Measurements from ENCODE around the gene ZNF460. TPM values are rescaled to one million over a fixed set of nuclear protein-coding genes. Genes with fewer than 3 reads are reported as not detected.
A peak's percentile ranks its signal among the peaks of the same experiment; 100 is the strongest.
"Not testable (repeated sequence)": the region's sequence is repeated elsewhere in the genome, so short reads cannot be mapped to it uniquely, and the experiment has no call there.

ZNF460 gene
- total RNA-seq, 4 donors from 2014 or later, result 20.2 to 63.3 (median 42.3) TPM

GRCh38 chr19:57271280-57271679 lies 9.0 kb upstream of the ZNF460 start:
- ATAC-seq, result no peak
- no peak for TF ChIP-seq POLR2A (IDR thresholded peaks at IDR 0.05)
- TF ChIP-seq CTCF (IDR thresholded peaks at IDR 0.05 in 4 of 5, conservative IDR thresholded peaks at IDR 0.05 in 1 of 5), result no peak
- Histone ChIP-seq H3K27me3 (no peaks in the 10 kb centered on the region), H3K4me3 (no peak overlapping the region), H3K4me1 (no peaks in the 10 kb centered on the region), H3K36me3 (peaks cover 0 to 17% of the 10 kb centered on the region in 2 donors), H3K9me3 (no peaks in the 10 kb centered on the region), H3K27ac (no peak overlapping the region)
- intact Hi-C loops (cut with DNase I; ENCODE audit: low total_unique reads) (no loop called here), in situ Hi-C loops (cut with MboI; ENCODE audit: low sequenced_read_pairs in 4 of 4) (no loop called here)
- DNase-seq, result no peak

GRCh38 chr19:57273014-57273413 lies 7.3 kb upstream of the ZNF460 start:
- Histone ChIP-seq H3K9me3 (no peaks in the 10 kb centered on the region), H3K27me3 (no peaks in the 10 kb centered on the region), H3K27ac (no peak overlapping the region), H3K4me1 (no peaks in the 10 kb centered on the region), H3K36me3 (peaks cover 0 to 5% of the 10 kb centered on the region in 2 donors), H3K4me3 (no peak overlapping the region)
- no peak for DNase-seq
- intact Hi-C loops (cut with DNase I; ENCODE audit: low total_unique reads) (no loop called here), in situ Hi-C loops (cut with MboI; ENCODE audit: low sequenced_read_pairs in 4 of 4) (no loop called here)
- no peak for ATAC-seq
- TF ChIP-seq POLR2A (IDR thresholded peaks at IDR 0.05), result no peak
- no peak for TF ChIP-seq CTCF (IDR thresholded peaks at IDR 0.05 in 4 of 5, conservative IDR thresholded peaks at IDR 0.05 in 1 of 5)

- peaks cover 5 to 10% of the 10 kb centered on the region in 2 donors for H3K4me1 ChIP-seq
Measured at GRCh38 chr19:57276430-57276829, 3.9 kb upstream of the ZNF460 start.

GRCh38 chr19:57278481-57278880 lies 1.8 kb upstream of the ZNF460 start:
- peaks cover 25 to 30% of the 10 kb centered on the region in 2 donors for H3K4me1 ChIP-seq
- ATAC-seq; H3K9me3 ChIP-seq; H3K36me3 ChIP-seq; DNase-seq; in situ Hi-C loops (cut with MboI; ENCODE audit: low sequenced_read_pairs in 4 of 4); intact Hi-C loops (cut with DNase I; ENCODE audit: low total_unique reads); H3K27me3 ChIP-seq; H3K27ac ChIP-seq; H3K4me3 ChIP-seq: not testable (repeated sequence)

More at GRCh38 chr19:57276430-57276829, 3.9 kb upstream of the ZNF460 start:
- in situ Hi-C loops (cut with MboI; ENCODE audit: low sequenced_read_pairs in 4 of 4), result no loop called here
- H3K27me3 ChIP-seq, result no peaks in the 10 kb centered on the region
- no peak overlapping the region for H3K27ac ChIP-seq
- TF ChIP-seq POLR2A (IDR thresholded peaks at IDR 0.05) (no peak), CTCF (IDR thresholded peaks at IDR 0.05 in 4 of 5, conservative IDR thresholded peaks at IDR 0.05 in 1 of 5) (no peak)
- intact Hi-C loops (cut with DNase I; ENCODE audit: low total_unique reads), result no loop called here
- ATAC-seq, result no peak
- H3K4me3 ChIP-seq, result no peak overlapping the region
- no peaks in the 10 kb centered on the region for H3K9me3 ChIP-seq
- no peak for DNase-seq
- no peaks in the 10 kb centered on the region for H3K36me3 ChIP-seq

- Histone ChIP-seq H3K4me3 (peak overlapping the region; percentile 96 to 97 (median 96)), H3K36me3 (peaks cover 0 to 10% of the 10 kb centered on the region in 2 donors), H3K27ac (peak overlapping the region; percentile 93 to 99 (median 96)), H3K9me3 (no peaks in the 10 kb centered on the region), H3K27me3 (no peaks in the 10 kb centered on the region), H3K4me1 (peaks cover 31 to 39% of the 10 kb centered on the region in 2 donors)
- peak; percentile 89 to 93 for DNase-seq
- in situ Hi-C loops (cut with MboI; ENCODE audit: low sequenced_read_pairs in 4 of 4), result loop anchor here in 1 of 4 donors (5.0 kb wide), 1 partner anchor 73 kb away; the partner anchor contains the start of gene ZNF304
- TF ChIP-seq POLR2A (IDR thresholded peaks at IDR 0.05), result no peak
- peak in 3 of 5 experiments; percentile 31 to 52 (median 33) for TF ChIP-seq CTCF (IDR thresholded peaks at IDR 0.05 in 4 of 5, conservative IDR thresholded peaks at IDR 0.05 in 1 of 5)
- peak; percentile 90 to 94 for ATAC-seq
- intact Hi-C loops (cut with DNase I; ENCODE audit: low total_unique reads), result loop anchor here (1.0 to 10.0 kb wide), 10 partner anchors 23 to 225 kb away; partner anchors contain the start of genes TRAPPC2B, ZNF17, ZNF264 and ZNF304
Measured at GRCh38 chr19:57279418-57280164, 694 bp upstream of the ZNF460 start.

Measured in gastrocnemius medialis (tissue), 4 donors.